ENCODE measurements around the gene PTPRD.
A peak's percentile ranks its signal among the peaks of the same experiment; 100 is the strongest.

GRCh38 chr9:8599937-8600336 is 2012.9 kb downstream of the PTPRD start:
- TF ChIP-seq, protein P1, sequence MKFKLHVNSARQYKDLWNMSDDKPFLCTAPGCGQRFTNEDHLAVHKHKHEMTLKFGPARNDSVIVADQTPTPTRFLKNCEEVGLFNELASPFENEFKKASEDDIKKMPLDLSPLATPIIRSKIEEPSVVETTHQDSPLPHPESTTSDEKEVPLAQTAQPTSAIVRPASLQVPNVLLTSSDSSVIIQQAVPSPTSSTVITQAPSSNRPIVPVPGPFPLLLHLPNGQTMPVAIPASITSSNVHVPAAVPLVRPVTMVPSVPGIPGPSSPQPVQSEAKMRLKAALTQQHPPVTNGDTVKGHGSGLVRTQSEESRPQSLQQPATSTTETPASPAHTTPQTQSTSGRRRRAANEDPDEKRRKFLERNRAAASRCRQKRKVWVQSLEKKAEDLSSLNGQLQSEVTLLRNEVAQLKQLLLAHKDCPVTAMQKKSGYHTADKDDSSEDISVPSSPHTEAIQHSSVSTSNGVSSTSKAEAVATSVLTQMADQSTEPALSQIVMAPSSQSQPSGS (CRISPR knock-in tag; IDR thresholded peaks at IDR 0.05; ENCODE audit: borderline replicate concordance, low read depth), result no peak
- TF ChIP-seq, protein P2, sequence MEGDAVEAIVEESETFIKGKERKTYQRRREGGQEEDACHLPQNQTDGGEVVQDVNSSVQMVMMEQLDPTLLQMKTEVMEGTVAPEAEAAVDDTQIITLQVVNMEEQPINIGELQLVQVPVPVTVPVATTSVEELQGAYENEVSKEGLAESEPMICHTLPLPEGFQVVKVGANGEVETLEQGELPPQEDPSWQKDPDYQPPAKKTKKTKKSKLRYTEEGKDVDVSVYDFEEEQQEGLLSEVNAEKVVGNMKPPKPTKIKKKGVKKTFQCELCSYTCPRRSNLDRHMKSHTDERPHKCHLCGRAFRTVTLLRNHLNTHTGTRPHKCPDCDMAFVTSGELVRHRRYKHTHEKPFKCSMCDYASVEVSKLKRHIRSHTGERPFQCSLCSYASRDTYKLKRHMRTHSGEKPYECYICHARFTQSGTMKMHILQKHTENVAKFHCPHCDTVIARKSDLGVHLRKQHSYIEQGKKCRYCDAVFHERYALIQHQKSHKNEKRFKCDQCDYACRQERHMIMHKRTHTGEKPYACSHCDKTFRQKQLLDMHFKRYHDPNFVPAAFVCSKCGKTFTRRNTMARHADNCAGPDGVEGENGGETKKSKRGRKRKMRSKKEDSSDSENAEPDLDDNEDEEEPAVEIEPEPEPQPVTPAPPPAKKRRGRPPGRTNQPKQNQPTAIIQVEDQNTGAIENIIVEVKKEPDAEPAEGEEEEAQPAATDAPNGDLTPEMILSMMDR (IDR thresholded peaks at IDR 0.05), result 0 out of 2 replicates have a peak, but pooled peaks have one; percentile 12
- TF ChIP-seq GTF2I (CRISPR knock-in tag; conservative IDR thresholded peaks at IDR 0.05) (no peak), NFYB (CRISPR knock-in tag; conservative IDR thresholded peaks at IDR 0.05; ENCODE audit: low read depth) (no peak), EMX1 (CRISPR knock-in tag; IDR thresholded peaks at IDR 0.05) (no peak), JUN (CRISPR knock-in tag; IDR thresholded peaks at IDR 0.05) (no peak)
- TF ChIP-seq, protein P3, sequence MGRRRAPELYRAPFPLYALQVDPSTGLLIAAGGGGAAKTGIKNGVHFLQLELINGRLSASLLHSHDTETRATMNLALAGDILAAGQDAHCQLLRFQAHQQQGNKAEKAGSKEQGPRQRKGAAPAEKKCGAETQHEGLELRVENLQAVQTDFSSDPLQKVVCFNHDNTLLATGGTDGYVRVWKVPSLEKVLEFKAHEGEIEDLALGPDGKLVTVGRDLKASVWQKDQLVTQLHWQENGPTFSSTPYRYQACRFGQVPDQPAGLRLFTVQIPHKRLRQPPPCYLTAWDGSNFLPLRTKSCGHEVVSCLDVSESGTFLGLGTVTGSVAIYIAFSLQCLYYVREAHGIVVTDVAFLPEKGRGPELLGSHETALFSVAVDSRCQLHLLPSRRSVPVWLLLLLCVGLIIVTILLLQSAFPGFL (CRISPR knock-in tag; IDR thresholded peaks at IDR 0.05; ENCODE audit: borderline replicate concordance), result no peak
- TF ChIP-seq, protein P4, sequence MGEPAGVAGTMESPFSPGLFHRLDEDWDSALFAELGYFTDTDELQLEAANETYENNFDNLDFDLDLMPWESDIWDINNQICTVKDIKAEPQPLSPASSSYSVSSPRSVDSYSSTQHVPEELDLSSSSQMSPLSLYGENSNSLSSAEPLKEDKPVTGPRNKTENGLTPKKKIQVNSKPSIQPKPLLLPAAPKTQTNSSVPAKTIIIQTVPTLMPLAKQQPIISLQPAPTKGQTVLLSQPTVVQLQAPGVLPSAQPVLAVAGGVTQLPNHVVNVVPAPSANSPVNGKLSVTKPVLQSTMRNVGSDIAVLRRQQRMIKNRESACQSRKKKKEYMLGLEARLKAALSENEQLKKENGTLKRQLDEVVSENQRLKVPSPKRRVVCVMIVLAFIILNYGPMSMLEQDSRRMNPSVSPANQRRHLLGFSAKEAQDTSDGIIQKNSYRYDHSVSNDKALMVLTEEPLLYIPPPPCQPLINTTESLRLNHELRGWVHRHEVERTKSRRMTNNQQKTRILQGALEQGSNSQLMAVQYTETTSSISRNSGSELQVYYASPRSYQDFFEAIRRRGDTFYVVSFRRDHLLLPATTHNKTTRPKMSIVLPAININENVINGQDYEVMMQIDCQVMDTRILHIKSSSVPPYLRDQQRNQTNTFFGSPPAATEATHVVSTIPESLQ (CRISPR knock-in tag; IDR thresholded peaks at IDR 0.05), result no peak
